Hepatocyte (in vitro differentiated cells): ENCODE measurements around the gene CFAP221.

ENCODE experiments used
- EZH2 ChIP-seq: fragments of 200-600 bp; sonication (generic); IDR thresholded peaks from 2 replicates; pipeline ENCODE4 v1.6.1; 2016; ENCODE audit warnings: antibody characterized with exemption, mild to moderate bottlenecking, borderline replicate concordance
- EZH2phosphoT487 ChIP-seq: fragments of 200-600 bp; sonication (generic); IDR thresholded peaks from one replicate; pipeline ENCODE4 v1.6.1; 2018; ENCODE audit warnings: antibody characterized with exemption, mild to moderate bottlenecking, low read depth, moderate library complexity; ENCODE audit not compliant: unreplicated experiment, severe bottlenecking
- TF ChIP-seq, protein P1 (sequence below): fragments of 200-600 bp; sonication (generic); IDR thresholded peaks from 2 replicates; pipeline ENCODE4 v1.5.1; 2016; ENCODE audit warnings: antibody characterized with exemption, mild to moderate bottlenecking; ENCODE audit not compliant: poor library complexity

- TF ChIP-seq EZH2, result no peak
- TF ChIP-seq, protein P1, sequence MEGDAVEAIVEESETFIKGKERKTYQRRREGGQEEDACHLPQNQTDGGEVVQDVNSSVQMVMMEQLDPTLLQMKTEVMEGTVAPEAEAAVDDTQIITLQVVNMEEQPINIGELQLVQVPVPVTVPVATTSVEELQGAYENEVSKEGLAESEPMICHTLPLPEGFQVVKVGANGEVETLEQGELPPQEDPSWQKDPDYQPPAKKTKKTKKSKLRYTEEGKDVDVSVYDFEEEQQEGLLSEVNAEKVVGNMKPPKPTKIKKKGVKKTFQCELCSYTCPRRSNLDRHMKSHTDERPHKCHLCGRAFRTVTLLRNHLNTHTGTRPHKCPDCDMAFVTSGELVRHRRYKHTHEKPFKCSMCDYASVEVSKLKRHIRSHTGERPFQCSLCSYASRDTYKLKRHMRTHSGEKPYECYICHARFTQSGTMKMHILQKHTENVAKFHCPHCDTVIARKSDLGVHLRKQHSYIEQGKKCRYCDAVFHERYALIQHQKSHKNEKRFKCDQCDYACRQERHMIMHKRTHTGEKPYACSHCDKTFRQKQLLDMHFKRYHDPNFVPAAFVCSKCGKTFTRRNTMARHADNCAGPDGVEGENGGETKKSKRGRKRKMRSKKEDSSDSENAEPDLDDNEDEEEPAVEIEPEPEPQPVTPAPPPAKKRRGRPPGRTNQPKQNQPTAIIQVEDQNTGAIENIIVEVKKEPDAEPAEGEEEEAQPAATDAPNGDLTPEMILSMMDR, result no peak
- TF ChIP-seq EZH2phosphoT487, result no peak
Observed at GRCh38 chr2:119522671-119523070, 21.6 kb upstream of the CFAP221 start.
